H9 (cell line): ENCODE measurements around the gene CDH13. TPM values are rescaled to one million over a fixed set of nuclear protein-coding genes. Genes with fewer than 3 reads are reported as not detected.

Source experiments
- DNase-seq: peaks from one replicate; pipeline ENCODE4 v3.0.0-alpha.2; 2017
- H2AFZ ChIP-seq: one replicate; pipeline ENCODE4 v1.6.1; 2013; ENCODE audit warnings: mild to moderate bottlenecking, low read length, control low read depth, moderate library complexity
- H2AK5ac ChIP-seq: 2 replicates; pipeline ENCODE4 v1.6.1; 2013; ENCODE audit warnings: low read length, control low read depth, mixed read lengths; ENCODE audit not compliant: insufficient read length
- H2BK120ac ChIP-seq: one replicate; pipeline ENCODE4 v1.6.1; 2013; ENCODE audit warnings: low read depth, mild to moderate bottlenecking, low read length, control low read depth, inconsistent platforms; ENCODE audit not compliant: poor library complexity, severe bottlenecking
- H2BK12ac ChIP-seq: 2 replicates; pipeline ENCODE4 v1.6.1; 2013; ENCODE audit warnings: low read length, control low read depth, mixed read lengths, low read depth; ENCODE audit not compliant: insufficient read length
- H2BK15ac ChIP-seq: 2 replicates; pipeline ENCODE4 v1.6.1; 2013; ENCODE audit warnings: low read depth, low read length, control low read depth
- H2BK20ac ChIP-seq: one replicate; pipeline ENCODE4 v1.6.1; 2013; ENCODE audit warnings: low read depth, mild to moderate bottlenecking, low read length, control low read depth, inconsistent platforms; ENCODE audit not compliant: poor library complexity, severe bottlenecking
- H2BK5ac ChIP-seq: 2 replicates; pipeline ENCODE4 v1.6.1; 2013; ENCODE audit warnings: low read length, control low read depth, mixed read lengths; ENCODE audit not compliant: insufficient read length
- H3K14ac ChIP-seq: 2 replicates; pipeline ENCODE4 v1.6.1; 2013; ENCODE audit warnings: low read length, control low read depth; ENCODE audit not compliant: insufficient read depth
- H3K18ac ChIP-seq: 2 replicates; pipeline ENCODE4 v1.6.1; 2013; ENCODE audit warnings: low read depth, mild to moderate bottlenecking, mixed read lengths, low read length, control low read depth; ENCODE audit not compliant: insufficient read length
- H3K23ac ChIP-seq: 2 replicates; pipeline ENCODE4 v1.6.1; 2013; ENCODE audit warnings: low read length, control low read depth, mixed read lengths, low read depth; ENCODE audit not compliant: insufficient read length
- H3K23me2 ChIP-seq: 2 replicates; pipeline ENCODE4 v1.6.1; 2013; ENCODE audit warnings: low read depth, mild to moderate bottlenecking, mixed read lengths, low read length, control low read depth; ENCODE audit not compliant: insufficient read length, poor library complexity, severe bottlenecking
- H3K27ac ChIP-seq: 2 replicates; pipeline ENCODE4 v1.5.1; 2013; ENCODE audit warnings: low read length, control low read depth, mixed read lengths, low read depth; ENCODE audit not compliant: insufficient read length
- H3K27me3 ChIP-seq: 2 replicates; pipeline ENCODE4 v1.6.1; 2013; ENCODE audit warnings: low read length, control low read depth, inconsistent platforms; ENCODE audit not compliant: insufficient read depth
- H3K4ac ChIP-seq: 2 replicates; pipeline ENCODE4 v1.6.1; 2013; ENCODE audit warnings: low read depth, mild to moderate bottlenecking, control low read depth, inconsistent platforms, low read length, moderate library complexity
- H3K4me1 ChIP-seq: 2 replicates; pipeline ENCODE4 v1.6.1; 2013; ENCODE audit warnings: low read length, control low read depth, inconsistent platforms; ENCODE audit not compliant: insufficient read depth
- H3K4me2 ChIP-seq: 2 replicates; pipeline ENCODE4 v1.6.1; 2013; ENCODE audit warnings: low read length, control low read depth, mixed read lengths; ENCODE audit not compliant: insufficient read length, insufficient read depth
- H3K56ac ChIP-seq: 2 replicates; pipeline ENCODE4 v1.6.1; 2013; ENCODE audit warnings: low read depth, mild to moderate bottlenecking, mixed read lengths, low read length, control low read depth; ENCODE audit not compliant: insufficient read length
- H3K79me1 ChIP-seq: 2 replicates; pipeline ENCODE4 v1.6.1; 2013; ENCODE audit warnings: low read depth, mild to moderate bottlenecking, moderate library complexity, low read length, control low read depth, inconsistent platforms; ENCODE audit not compliant: insufficient read depth, poor library complexity, severe bottlenecking
- H3K79me2 ChIP-seq: 2 replicates; pipeline ENCODE4 v1.6.1; 2013; ENCODE audit warnings: low read length, control low read depth, inconsistent platforms; ENCODE audit not compliant: insufficient read depth
- H3K9ac ChIP-seq: 2 replicates; pipeline ENCODE4 v1.6.1; 2013; ENCODE audit warnings: low read length, control low read depth, mixed read lengths; ENCODE audit not compliant: insufficient read length; ENCODE audit errors: extremely low read depth
- H3K9me3 ChIP-seq: one replicate; pipeline ENCODE4 v1.6.1; 2013; ENCODE audit warnings: low read depth, low read length, inconsistent platforms; ENCODE audit not compliant: control insufficient read depth
- H3T11ph ChIP-seq: one replicate; pipeline ENCODE4 v1.6.1; 2013; ENCODE audit warnings: mild to moderate bottlenecking, low read length, control low read depth, inconsistent platforms
- H4K20me1 ChIP-seq: one replicate; pipeline ENCODE4 v1.6.1; 2013; ENCODE audit not compliant: control insufficient read depth, insufficient read length, insufficient read depth
- H4K5ac ChIP-seq: 2 replicates; pipeline ENCODE4 v1.6.1; 2013; ENCODE audit warnings: low read depth, mild to moderate bottlenecking, mixed read lengths, low read length, control low read depth; ENCODE audit not compliant: insufficient read length
- H4K8ac ChIP-seq: replicated peaks from 2 replicates; pipeline ENCODE4 v1.6.1; 2013; ENCODE audit warnings: low read length, control low read depth, mixed read lengths, low read depth; ENCODE audit not compliant: insufficient read length
- H4K91ac ChIP-seq: 2 replicates; pipeline ENCODE4 v1.6.1; 2013; ENCODE audit warnings: low read depth, mild to moderate bottlenecking, moderate library complexity, mixed read lengths, low read length, control low read depth; ENCODE audit not compliant: insufficient read length
- H3K27ac Mint-ChIP-seq, 3 experiments: 2 replicates in 2 of 3; 3 replicates in 1 of 3; pipeline ENCODE4 v1.8.0; 2020 to 2021; ENCODE audit warnings: mixed read lengths in 3 of 3, mild to moderate bottlenecking in 1 of 3, moderate library complexity in 1 of 3
- H3K27me3 Mint-ChIP-seq: 2 replicates; pipeline ENCODE4 v1.8.0; 2021; ENCODE audit warnings: low read depth, mild to moderate bottlenecking, moderate library complexity, mixed read lengths
- H3K36me3 Mint-ChIP-seq, 3 experiments: 2 replicates in 2 of 3; 3 replicates in 1 of 3; pipeline ENCODE4 v1.8.0; 2020 to 2021; ENCODE audit warnings: low read depth in 3 of 3, mixed read lengths in 3 of 3; ENCODE audit not compliant: insufficient read depth in 1 of 3
- H3K4me1 Mint-ChIP-seq, 2 experiments: 2 replicates each; pipeline ENCODE4 v1.8.0; 2020; ENCODE audit warnings: mixed read lengths in 2 of 2
- H3K4me3 Mint-ChIP-seq, 2 experiments: 2 replicates in 1 of 2; 3 replicates in 1 of 2; pipeline ENCODE4 v1.8.0; 2020 to 2021; ENCODE audit warnings: mild to moderate bottlenecking in 2 of 2, mixed read lengths in 2 of 2, moderate library complexity in 1 of 2
- H3K9me3 Mint-ChIP-seq, 2 experiments: 2 replicates in 1 of 2; 3 replicates in 1 of 2; pipeline ENCODE4 v1.8.0; 2020; ENCODE audit warnings: mild to moderate bottlenecking in 2 of 2, mixed read lengths in 2 of 2, moderate library complexity in 1 of 2
- WGBS: extraction: QIAGEN DNeasy Blood & Tissue Kit; methylation state at CpG from one replicate; pipeline ENCODE4 v1.1.7; 2013; ENCODE audit warnings: missing lambda C conversion rate, low lambda C conversion rate, mixed read lengths; ENCODE audit not compliant: insufficient read length; ENCODE audit errors: extremely low coverage; 5-methylcytosine and 5-hydroxymethylcytosine counted together
- total RNA-seq: library from RNA; stranded (reverse); gene quantifications from 2 replicates; pipeline ENCODE4 v1.2.1, GENCODE V29; 2021
- TF ChIP-seq, protein P1 (sequence below): fragments of 200-600 bp; sonication (generic); conservative IDR thresholded peaks from 3 replicates; pipeline ENCODE4 v1.8.0; 2021; ENCODE audit warnings: antibody characterized with exemption, mild to moderate bottlenecking

CDH13 gene
- total RNA-seq, 1 experiment from 2014 or later = 1.5 TPM

DNA sequence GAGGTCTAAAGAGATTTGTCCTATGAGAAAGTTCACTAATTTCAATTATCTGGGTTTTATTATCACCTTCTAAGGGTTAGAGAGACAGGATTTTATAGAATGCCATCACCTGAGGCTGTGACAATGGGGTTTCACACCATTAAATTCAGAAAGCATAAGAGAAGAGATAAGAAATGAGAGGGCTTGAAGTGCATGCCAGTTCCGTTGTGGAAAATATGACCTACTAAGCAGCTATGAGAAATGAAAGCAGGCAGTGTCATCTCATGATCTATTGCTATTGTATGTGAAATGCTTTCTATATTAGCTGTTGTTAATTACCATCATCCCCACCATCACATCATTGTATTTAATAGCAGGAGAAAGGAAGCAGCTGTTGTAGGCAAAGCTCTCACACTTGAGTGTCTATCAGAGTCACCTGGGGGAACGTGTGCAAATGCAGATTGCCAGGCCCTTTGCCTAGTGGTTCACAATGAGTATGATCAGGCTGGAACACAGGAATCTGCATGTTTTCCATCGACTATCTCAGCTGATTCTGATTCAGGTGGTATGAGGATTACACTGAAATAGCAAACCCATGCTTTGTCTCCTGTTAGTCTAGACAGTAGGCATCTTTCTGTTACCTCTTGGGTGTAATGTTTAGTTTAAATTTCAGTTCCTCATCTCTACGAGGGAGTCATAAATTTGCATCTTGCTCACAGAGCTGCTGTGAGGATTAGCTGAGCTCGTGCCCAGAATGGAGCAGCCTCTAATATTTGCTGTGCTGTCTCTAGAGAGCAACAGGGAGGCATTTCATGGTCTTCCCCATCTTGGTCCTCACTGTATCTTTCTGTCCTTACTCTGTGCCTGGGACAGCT, 256.4 kb downstream of the CDH13 start:
- no peak overlapping the region for H4K5ac ChIP-seq
- no peaks in the 10 kb centered on the region for H3K36me3 Mint-ChIP-seq
- no peak overlapping the region for H2AFZ ChIP-seq
- H4K91ac ChIP-seq = no peak overlapping the region
- H3K9ac ChIP-seq = no peak overlapping the region
- no peak overlapping the region for H4K8ac ChIP-seq
- H3K79me2 ChIP-seq = no peaks in the 10 kb centered on the region
- H3T11ph ChIP-seq = no peak overlapping the region
- H2BK12ac ChIP-seq = no peak overlapping the region
- no peak overlapping the region for H2BK120ac ChIP-seq
- no peak overlapping the region for H3K27ac ChIP-seq
- TF ChIP-seq, protein P1, sequence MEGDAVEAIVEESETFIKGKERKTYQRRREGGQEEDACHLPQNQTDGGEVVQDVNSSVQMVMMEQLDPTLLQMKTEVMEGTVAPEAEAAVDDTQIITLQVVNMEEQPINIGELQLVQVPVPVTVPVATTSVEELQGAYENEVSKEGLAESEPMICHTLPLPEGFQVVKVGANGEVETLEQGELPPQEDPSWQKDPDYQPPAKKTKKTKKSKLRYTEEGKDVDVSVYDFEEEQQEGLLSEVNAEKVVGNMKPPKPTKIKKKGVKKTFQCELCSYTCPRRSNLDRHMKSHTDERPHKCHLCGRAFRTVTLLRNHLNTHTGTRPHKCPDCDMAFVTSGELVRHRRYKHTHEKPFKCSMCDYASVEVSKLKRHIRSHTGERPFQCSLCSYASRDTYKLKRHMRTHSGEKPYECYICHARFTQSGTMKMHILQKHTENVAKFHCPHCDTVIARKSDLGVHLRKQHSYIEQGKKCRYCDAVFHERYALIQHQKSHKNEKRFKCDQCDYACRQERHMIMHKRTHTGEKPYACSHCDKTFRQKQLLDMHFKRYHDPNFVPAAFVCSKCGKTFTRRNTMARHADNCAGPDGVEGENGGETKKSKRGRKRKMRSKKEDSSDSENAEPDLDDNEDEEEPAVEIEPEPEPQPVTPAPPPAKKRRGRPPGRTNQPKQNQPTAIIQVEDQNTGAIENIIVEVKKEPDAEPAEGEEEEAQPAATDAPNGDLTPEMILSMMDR = no peak
- H3K4ac ChIP-seq = no peak overlapping the region
- H3K4me1 Mint-ChIP-seq = peaks cover 15 to 30% of the 10 kb centered on the region in 2 experiments
- no peak overlapping the region for H2BK20ac ChIP-seq
- H2AK5ac ChIP-seq = no peak overlapping the region
- no peaks in the 10 kb centered on the region for H3K9me3 Mint-ChIP-seq
- H3K4me2 ChIP-seq = no peak overlapping the region
- H3K23ac ChIP-seq = no peak overlapping the region
- no peak overlapping the region for H3K14ac ChIP-seq
- H2BK5ac ChIP-seq = no peak overlapping the region
- no peaks in the 10 kb centered on the region for H3K27me3 ChIP-seq
- H3K23me2 ChIP-seq = no peaks in the 10 kb centered on the region
- H3K27ac Mint-ChIP-seq = no peak overlapping the region
- no peaks in the 10 kb centered on the region for H3K79me1 ChIP-seq
- peaks cover 6% of the 10 kb centered on the region for H3K4me1 ChIP-seq
- H3K56ac ChIP-seq = no peak overlapping the region
- no peaks in the 10 kb centered on the region for H3K9me3 ChIP-seq
- H3K18ac ChIP-seq = no peak overlapping the region
- H4K20me1 ChIP-seq = no peaks in the 10 kb centered on the region
- no CpG with 5 or more reads among the region's 5 CpGs for WGBS
- no peak overlapping the region for H2BK15ac ChIP-seq
- no peak for DNase-seq
- H3K4me3 Mint-ChIP-seq = no peak overlapping the region
- no peaks in the 10 kb centered on the region for H3K27me3 Mint-ChIP-seq
